ENCODE results near the gene ZNF611. TPM values are rescaled to one million over a fixed set of nuclear protein-coding genes. Genes with fewer than 3 reads are reported as not detected.

Gene ZNF611
- total and polyA plus RNA-seq, 10 of the 15 experiments (the other 5 are each of a cell fraction or from before 2014, with no cell fraction given), result 1.4 to 16.8 (median 7.6) TPM

GRCh38 chr19:52741951-52742485 lies 7.2 kb upstream of the ZNF611 start:
- no peak overlapping the region for H3K4me2 ChIP-seq (ENCODE audit: control insufficient read depth, insufficient read depth)
- 53% methylated on average over 6 of the region's 6 CpGs for WGBS (ENCODE audit: insufficient coverage, insufficient replicate concordance, low lambda C conversion rate, missing lambda C conversion rate)
- no peaks in the 10 kb centered on the region for H3K36me3 ChIP-seq (ENCODE audit: control insufficient read depth in 2 of 2, insufficient read depth in 2 of 2, low read length in 1 of 2)
- H3K4me1 ChIP-seq (ENCODE audit: control insufficient read depth, insufficient read depth, low read length), result no peaks in the 10 kb centered on the region
- ChIA-PET CTCF (no interaction called here), RAD21 (ENCODE audit: unreplicated experiment) (no interaction called here), POLR2A (no interaction called here), SMC1A (ENCODE audit: uncharacterized antibody, unreplicated experiment) (no interaction called here)
- no peaks in the 10 kb centered on the region for H3K27me3 ChIP-seq (replicated peaks in 1 of 2; ENCODE audit: control insufficient read depth in 2 of 2, insufficient read depth in 2 of 2, low read length in 1 of 2)
- BruUV-seq (replicated peaks), result no TSS peak
- H3K9me3 ChIP-seq (replicated peaks; ENCODE audit: control insufficient read depth, insufficient read depth, low read length), result no peaks in the 10 kb centered on the region; the same call in 2 of the 3 replicates
- no peak overlapping the region for H3K9ac ChIP-seq (ENCODE audit: control insufficient read depth, insufficient read depth, low read length)
- DNase-seq (ENCODE audit: low read depth, low spot score) (no peak), ATAC-seq (no peak), FAIRE-seq (no peak)
- no peak overlapping the region for H3K27ac ChIP-seq (ENCODE audit: control insufficient read depth, insufficient read depth)
- H2AFZ ChIP-seq (ENCODE audit: control insufficient read depth, low read depth, low read length), result no peak overlapping the region
- no peak overlapping the region for H3K4me3 ChIP-seq
- H3K79me2 ChIP-seq (ENCODE audit: control insufficient read depth, insufficient read depth, low read length), result no peaks in the 10 kb centered on the region
- in situ Hi-C loops (cut with MboI), result no loop called here
- intact Hi-C loops (cut with micrococcal nuclease; ENCODE audit: unreplicated experiment), result loop anchor here (10.0 kb wide), 1 partner anchor 397 kb away; no protein-coding TSS in a partner anchor
- H4K20me1 ChIP-seq (ENCODE audit: control insufficient read depth, insufficient read depth), result no peaks in the 10 kb centered on the region
- TF ChIP-seq EZH2 (IDR thresholded peaks at IDR 0.05; ENCODE audit: borderline replicate concordance, control insufficient read depth, low read depth, low read length) (no peak), YBX1 (IDR thresholded peaks at IDR 0.05) (no peak), TARDBP (IDR thresholded peaks at IDR 0.05; ENCODE audit: borderline replicate concordance) (no peak), MTA3 (IDR thresholded peaks at IDR 0.05; ENCODE audit: borderline replicate concordance, low read length) (no peak), E2F8 (IDR thresholded peaks at IDR 0.05; ENCODE audit: low read depth, partially characterized antibody) (no peak), BHLHE40 (IDR thresholded peaks at IDR 0.05; ENCODE audit: borderline replicate concordance in 1 of 2, low read depth in 2 of 2, low read length in 1 of 2) (no peak), KAT2A (conservative IDR thresholded peaks at IDR 0.05; ENCODE audit: control insufficient read depth, low read depth, low read length) (no peak), TBL1XR1 (IDR thresholded peaks at IDR 0.05; ENCODE audit: low read depth, low read length) (no peak), STAT3 (IDR thresholded peaks at IDR 0.05; ENCODE audit: low read depth, low read length) (no peak), CBFB (IDR thresholded peaks at IDR 0.05; ENCODE audit: low read depth) (no peak), MLLT1 (IDR thresholded peaks at IDR 0.05) (no peak), SPI1 (IDR thresholded peaks at IDR 0.05; ENCODE audit: borderline replicate concordance, insufficient read depth, low read depth, low read length) (no peak), USF1 (IDR thresholded peaks at IDR 0.05; ENCODE audit: borderline replicate concordance, extremely low read length, insufficient read depth, low read depth, low read length) (no peak)
- TF ChIP-seq, protein P1, sequence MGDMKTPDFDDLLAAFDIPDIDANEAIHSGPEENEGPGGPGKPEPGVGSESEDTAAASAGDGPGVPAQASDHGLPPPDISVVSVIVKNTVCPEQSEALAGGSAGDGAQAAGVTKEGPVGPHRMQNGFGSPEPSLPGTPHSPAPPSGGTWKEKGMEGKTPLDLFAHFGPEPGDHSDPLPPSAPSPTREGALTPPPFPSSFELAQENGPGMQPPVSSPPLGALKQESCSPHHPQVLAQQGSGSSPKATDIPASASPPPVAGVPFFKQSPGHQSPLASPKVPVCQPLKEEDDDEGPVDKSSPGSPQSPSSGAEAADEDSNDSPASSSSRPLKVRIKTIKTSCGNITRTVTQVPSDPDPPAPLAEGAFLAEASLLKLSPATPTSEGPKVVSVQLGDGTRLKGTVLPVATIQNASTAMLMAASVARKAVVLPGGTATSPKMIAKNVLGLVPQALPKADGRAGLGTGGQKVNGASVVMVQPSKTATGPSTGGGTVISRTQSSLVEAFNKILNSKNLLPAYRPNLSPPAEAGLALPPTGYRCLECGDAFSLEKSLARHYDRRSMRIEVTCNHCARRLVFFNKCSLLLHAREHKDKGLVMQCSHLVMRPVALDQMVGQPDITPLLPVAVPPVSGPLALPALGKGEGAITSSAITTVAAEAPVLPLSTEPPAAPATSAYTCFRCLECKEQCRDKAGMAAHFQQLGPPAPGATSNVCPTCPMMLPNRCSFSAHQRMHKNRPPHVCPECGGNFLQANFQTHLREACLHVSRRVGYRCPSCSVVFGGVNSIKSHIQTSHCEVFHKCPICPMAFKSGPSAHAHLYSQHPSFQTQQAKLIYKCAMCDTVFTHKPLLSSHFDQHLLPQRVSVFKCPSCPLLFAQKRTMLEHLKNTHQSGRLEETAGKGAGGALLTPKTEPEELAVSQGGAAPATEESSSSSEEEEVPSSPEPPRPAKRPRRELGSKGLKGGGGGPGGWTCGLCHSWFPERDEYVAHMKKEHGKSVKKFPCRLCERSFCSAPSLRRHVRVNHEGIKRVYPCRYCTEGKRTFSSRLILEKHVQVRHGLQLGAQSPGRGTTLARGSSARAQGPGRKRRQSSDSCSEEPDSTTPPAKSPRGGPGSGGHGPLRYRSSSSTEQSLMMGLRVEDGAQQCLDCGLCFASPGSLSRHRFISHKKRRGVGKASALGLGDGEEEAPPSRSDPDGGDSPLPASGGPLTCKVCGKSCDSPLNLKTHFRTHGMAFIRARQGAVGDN (IDR thresholded peaks at IDR 0.05), result no peak
